MM.1S (cell line): ENCODE measurements around the gene LCNL1.

ENCODE experiments used
- DNase-seq: peaks from one replicate; pipeline ENCODE4 v3.0.0-alpha.2; 2015
- H2AFZ ChIP-seq: fragments of 300-600 bp; sonication (generic); 2 replicates; pipeline ENCODE4 v1.6.0; 2016; ENCODE audit warnings: antibody characterized with exemption, low read length
- H3F3A ChIP-seq: fragments of 300-600 bp; sonication (generic); 2 replicates; pipeline ENCODE4 v1.6.1; 2016; ENCODE audit warnings: mild to moderate bottlenecking, antibody characterized with exemption, low read length, moderate library complexity, mixed read lengths; ENCODE audit not compliant: insufficient read depth
- H3K27ac ChIP-seq: fragments of 300-600 bp; sonication (generic); 2 replicates; pipeline ENCODE4 v1.5.1; 2016; ENCODE audit warnings: mild to moderate bottlenecking, low read length
- H3K27me3 ChIP-seq: fragments of 300-600 bp; sonication (generic); replicated peaks from 2 replicates; pipeline ENCODE4 v1.6.0; 2016; ENCODE audit warnings: low read length; ENCODE audit not compliant: insufficient read depth
- H3K36me3 ChIP-seq: fragments of 300-600 bp; sonication (generic); replicated peaks from 2 replicates; pipeline ENCODE4 v1.6.1; 2016; ENCODE audit warnings: mild to moderate bottlenecking, low read length, mixed read lengths; ENCODE audit not compliant: insufficient read depth
- H3K4me1 ChIP-seq: fragments of 300-600 bp; sonication (generic); 2 replicates; pipeline ENCODE4 v1.6.1; 2016; ENCODE audit warnings: low read length, mixed read lengths
- H3K4me2 ChIP-seq: fragments of 300-600 bp; sonication (generic); 2 replicates; pipeline ENCODE4 v1.6.0; 2016; ENCODE audit warnings: low read depth, low read length
- H3K4me3 ChIP-seq: fragments of 300-600 bp; sonication (generic); 2 replicates; pipeline ENCODE4 v1.5.1; 2016; ENCODE audit warnings: low read length, mixed read lengths
- H3K79me2 ChIP-seq: fragments of 300-600 bp; sonication (generic); 2 replicates; pipeline ENCODE4 v1.6.1; 2016; ENCODE audit warnings: mixed run types, low read length, mixed read lengths
- H3K9ac ChIP-seq: fragments of 300-600 bp; sonication (generic); 2 replicates; pipeline ENCODE4 v1.6.1; 2016; ENCODE audit warnings: low read length, mixed read lengths
- H3K9me2 ChIP-seq: fragments of 300-600 bp; sonication (generic); replicated peaks from 2 replicates; pipeline ENCODE4 v1.6.1; 2016; ENCODE audit warnings: mild to moderate bottlenecking, low read length, mixed read lengths; ENCODE audit not compliant: insufficient read depth
- H3K9me3 ChIP-seq: fragments of 300-600 bp; sonication (generic); replicated peaks from 2 replicates; pipeline ENCODE4 v1.6.1; 2016; ENCODE audit warnings: mild to moderate bottlenecking, low read length, mixed read lengths; ENCODE audit not compliant: insufficient read depth
- H4K20me1 ChIP-seq: fragments of 300-600 bp; sonication (generic); 2 replicates; pipeline ENCODE4 v1.6.1; 2016; ENCODE audit warnings: mild to moderate bottlenecking, low read length, moderate library complexity, mixed read lengths; ENCODE audit not compliant: insufficient read depth
- CTCF ChIP-seq: fragments of 300-600 bp; sonication (generic); IDR thresholded peaks from 2 replicates; pipeline ENCODE4 v1.5.1; 2016; ENCODE audit warnings: antibody characterized with exemption, low read length, mixed read lengths
- EZH2 ChIP-seq: fragments of 300-600 bp; sonication (generic); optimal IDR thresholded peaks from 2 replicates; pipeline ENCODE3; 2017; ENCODE audit warnings: low read depth, mild to moderate bottlenecking, antibody characterized with exemption, low read length, mixed read lengths
- EZH2phosphoT487 ChIP-seq: fragments of 300-600 bp; sonication (generic); IDR thresholded peaks from 2 replicates; pipeline ENCODE4 v1.6.1; 2018; ENCODE audit warnings: antibody characterized with exemption, low read length

LCNL1 gene

GRCh38 chr9:136997830-136998234 is 15.0 kb downstream of the LCNL1 start:
- no peak overlapping the region for H2AFZ ChIP-seq
- no peaks in the 10 kb centered on the region for H3K9me2 ChIP-seq
- no peaks in the 10 kb centered on the region for H3K79me2 ChIP-seq
- no peak overlapping the region for H3K4me2 ChIP-seq
- peaks cover 40% of the 10 kb centered on the region for H3K27me3 ChIP-seq
- no peak for TF ChIP-seq EZH2phosphoT487
- no peak for TF ChIP-seq CTCF
- TF ChIP-seq EZH2, result no peak
- DNase-seq, result no peak
- H3F3A ChIP-seq, result peaks cover 2% of the 10 kb centered on the region; the same call in 1 of the 2 replicates
- no peaks in the 10 kb centered on the region for H3K36me3 ChIP-seq
- peaks cover 2% of the 10 kb centered on the region; the same call in 1 of the 2 replicates for H3K4me1 ChIP-seq
- no peak overlapping the region for H3K27ac ChIP-seq
- H3K4me3 ChIP-seq, result no peak overlapping the region
- no peaks in the 10 kb centered on the region for H3K9me3 ChIP-seq
- H4K20me1 ChIP-seq, result no peaks in the 10 kb centered on the region
- H3K9ac ChIP-seq, result no peak overlapping the region

DNA sequence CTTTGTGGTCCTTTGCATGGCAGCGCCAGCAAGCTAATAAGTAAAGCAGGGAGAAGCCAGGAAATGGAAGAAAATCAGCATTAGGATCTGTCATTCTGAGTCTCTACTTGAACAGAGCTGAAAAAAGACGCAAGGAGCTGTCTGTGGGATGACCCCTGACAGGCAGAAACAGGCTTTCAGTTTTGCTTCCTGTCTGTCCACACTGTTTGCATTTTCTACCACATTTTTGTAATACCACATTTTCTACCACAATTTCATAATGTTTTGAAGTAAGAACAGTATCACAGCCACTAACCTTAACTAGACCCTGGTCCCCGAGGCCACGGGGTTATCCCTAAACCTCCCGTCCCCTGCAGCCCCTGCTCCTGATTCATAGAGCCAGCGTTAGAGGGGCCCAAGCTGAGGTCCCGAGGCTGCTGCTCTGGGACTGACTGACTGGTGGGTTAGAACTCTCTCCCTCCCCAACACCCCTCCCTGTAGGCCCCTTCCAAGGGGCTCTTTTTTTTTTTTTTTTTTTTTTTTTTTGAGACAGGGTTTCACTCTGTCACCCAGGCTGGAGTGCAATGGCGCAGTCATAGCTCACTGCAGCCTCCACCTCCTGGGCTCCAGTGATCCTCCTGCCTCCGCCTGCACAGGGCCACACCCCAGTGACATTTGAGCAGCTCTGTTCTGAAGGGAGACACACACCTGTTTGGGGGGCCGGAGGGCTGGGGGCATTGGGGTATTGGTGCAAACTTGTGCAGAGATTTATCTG is 17.6 kb downstream of the LCNL1 start:
- peaks cover 2% of the 10 kb centered on the region; the same call in 1 of the 2 replicates for H3K4me1 ChIP-seq
- no peak overlapping the region for H3K27ac ChIP-seq
- no peaks in the 10 kb centered on the region for H3K36me3 ChIP-seq
- H3K9me2 ChIP-seq, result no peaks in the 10 kb centered on the region
- 0 out of 2 replicates have a peak overlapping the region, but pooled peaks have one; percentile 1 for H2AFZ ChIP-seq
- H3K27me3 ChIP-seq, result peaks cover 56% of the 10 kb centered on the region
- DNase-seq, result peak; percentile 69
- peak overlapping the region; percentile 60 for H3K4me2 ChIP-seq
- H3F3A ChIP-seq, result peaks cover 2% of the 10 kb centered on the region; the same call in 1 of the 2 replicates
- H4K20me1 ChIP-seq, result no peaks in the 10 kb centered on the region
- TF ChIP-seq CTCF, result no peak
- TF ChIP-seq EZH2, result no peak
- TF ChIP-seq EZH2phosphoT487, result no peak
- H3K9ac ChIP-seq, result no peak overlapping the region
- H3K4me3 ChIP-seq, result peak overlapping the region; percentile 28; the same call in 1 of the 2 replicates
- H3K79me2 ChIP-seq, result no peaks in the 10 kb centered on the region
- no peaks in the 10 kb centered on the region for H3K9me3 ChIP-seq

DNA sequence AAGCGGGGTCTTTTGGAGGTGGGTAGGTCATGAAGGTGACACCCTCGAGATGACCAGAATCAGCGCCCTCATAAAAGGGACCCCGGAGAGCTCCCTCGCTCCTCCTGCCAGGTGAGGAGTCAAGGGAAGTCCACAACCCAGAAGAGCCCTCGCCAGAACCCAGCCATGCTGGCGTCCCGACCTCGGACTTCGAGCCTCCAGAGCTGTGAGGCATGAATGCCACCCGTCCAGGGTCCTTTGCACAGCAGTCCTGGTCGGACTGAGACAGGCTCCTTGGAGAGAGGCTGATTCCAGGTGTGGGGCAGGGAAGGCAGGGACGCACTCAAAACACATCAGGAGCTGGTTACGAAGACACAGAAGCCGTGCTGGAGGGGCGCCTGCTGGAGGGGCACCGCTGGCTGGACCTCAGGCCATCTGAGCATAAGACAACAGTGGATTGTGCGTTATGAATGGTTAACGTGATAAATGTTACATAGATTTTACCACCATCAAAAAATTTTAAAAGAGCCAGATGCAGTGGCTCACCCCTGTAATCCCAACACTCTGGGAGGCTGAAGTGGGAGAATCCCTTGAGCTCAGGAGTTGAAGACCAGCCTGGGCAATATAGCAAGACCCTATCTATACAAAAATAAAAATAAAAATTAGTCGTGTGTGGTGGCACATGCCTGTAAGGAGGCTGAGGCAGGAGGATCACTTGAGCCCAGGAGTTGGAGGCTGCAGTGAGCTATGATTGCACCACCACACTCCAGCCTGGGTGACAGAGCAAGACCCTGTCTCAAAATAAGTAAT is 19.3 kb downstream of the LCNL1 start:
- H4K20me1 ChIP-seq, result no peaks in the 10 kb centered on the region
- no peaks in the 10 kb centered on the region for H3K36me3 ChIP-seq
- H3K4me3 ChIP-seq, result no peak overlapping the region
- H3K79me2 ChIP-seq, result no peaks in the 10 kb centered on the region
- no peaks in the 10 kb centered on the region for H3K9me2 ChIP-seq
- DNase-seq, result no peak
- no peaks in the 10 kb centered on the region for H3K9me3 ChIP-seq
- peaks cover 60% of the 10 kb centered on the region for H3K27me3 ChIP-seq
- H2AFZ ChIP-seq, result no peak overlapping the region
- no peak overlapping the region for H3K9ac ChIP-seq
- peaks cover 2% of the 10 kb centered on the region; the same call in 1 of the 2 replicates for H3K4me1 ChIP-seq
- no peak overlapping the region for H3K4me2 ChIP-seq
- no peak overlapping the region for H3K27ac ChIP-seq
- peaks cover 2% of the 10 kb centered on the region; the same call in 1 of the 2 replicates for H3F3A ChIP-seq
- TF ChIP-seq CTCF (no peak), EZH2phosphoT487 (no peak), EZH2 (no peak)
